ENCODE results near the gene EGLN2.
"Not testable (repeated sequence)": the region's sequence is repeated elsewhere in the genome, so short reads cannot be mapped to it uniquely, and the experiment has no call there.

Gene EGLN2

GRCh38 chr19:40802300-40803169, 3.5 kb downstream of the EGLN2 start:
- no peak for DNase-seq (ENCODE audit: low read depth)

DNA sequence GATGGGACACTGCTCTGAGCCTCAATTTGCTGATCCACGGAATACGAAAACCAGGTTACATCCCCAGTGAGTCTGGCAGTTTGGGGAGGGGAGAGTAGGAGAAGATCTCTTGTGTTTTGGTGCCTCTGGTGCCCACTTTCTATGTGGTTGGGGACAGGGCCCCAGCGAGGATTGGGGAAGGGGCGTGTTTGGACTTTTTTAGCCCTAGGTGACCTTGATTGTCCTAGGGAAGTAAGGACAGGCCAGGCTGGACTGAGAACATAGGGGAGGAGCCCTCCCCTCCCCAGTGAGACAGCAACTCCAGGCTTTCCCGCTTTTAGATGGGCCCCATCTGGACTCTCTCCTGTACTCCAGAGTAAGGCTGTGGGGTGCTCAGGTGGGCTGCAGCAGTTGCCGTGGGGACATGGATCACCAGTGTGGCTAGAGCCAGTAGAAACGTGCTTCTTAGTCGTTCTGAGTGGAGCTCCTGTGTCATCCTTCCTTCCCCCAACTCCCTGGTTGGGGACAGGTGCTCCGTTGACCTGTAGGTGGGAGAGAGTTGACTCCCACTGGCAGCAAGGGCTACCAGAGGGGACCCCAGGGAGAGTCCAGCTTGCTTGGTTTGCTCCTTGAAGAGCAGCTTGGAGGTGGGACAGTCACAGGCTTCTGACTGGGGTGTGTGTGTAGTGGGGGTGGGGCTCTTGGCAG, 4.3 kb downstream of the EGLN2 start:
- DNase-seq (ENCODE audit: low read depth), result no peak

GRCh38 chr19:40803857-40804782, 5.1 kb downstream of the EGLN2 start:
- DNase-seq (ENCODE audit: low read depth), result no peak

GRCh38 chr19:40804783-40805242, 5.8 kb downstream of the EGLN2 start:
- DNase-seq (ENCODE audit: low read depth), result no peak

GRCh38 chr19:40805258-40805868, 6.4 kb downstream of the EGLN2 start:
- DNase-seq (ENCODE audit: low read depth), result no peak

DNA sequence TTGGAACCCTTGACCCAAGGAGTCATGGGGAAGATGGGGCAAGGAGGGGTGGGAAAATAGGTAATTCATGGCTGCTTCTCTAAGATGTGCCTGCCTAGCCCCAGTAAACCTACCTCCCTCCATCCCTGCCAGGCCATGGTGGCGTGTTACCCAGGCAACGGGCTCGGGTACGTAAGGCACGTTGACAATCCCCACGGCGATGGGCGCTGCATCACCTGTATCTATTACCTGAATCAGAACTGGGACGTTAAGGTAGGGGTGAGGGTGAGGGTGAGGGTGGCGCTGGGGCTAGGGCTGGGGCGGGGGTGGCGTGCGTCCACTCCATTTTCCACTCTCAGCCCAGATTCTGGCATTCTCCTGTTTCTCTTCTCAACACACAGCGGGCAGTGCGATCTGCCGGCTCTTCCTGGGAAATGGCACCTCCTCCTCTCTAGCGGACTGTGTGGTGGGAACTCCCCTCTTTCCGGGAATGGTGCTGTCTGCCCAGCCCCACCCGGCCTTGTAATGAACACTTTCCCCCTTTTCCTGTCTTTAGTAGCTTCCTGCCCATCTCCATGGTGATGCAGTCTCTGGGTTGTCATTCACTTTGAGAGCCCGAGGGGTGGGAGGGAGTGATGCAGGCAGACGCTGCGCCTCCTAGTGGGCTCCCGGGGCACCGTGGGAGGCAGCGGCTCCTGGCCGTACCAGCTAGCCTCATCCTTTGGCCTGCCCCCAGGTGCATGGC, 7.6 kb downstream of the EGLN2 start:
- DNase-seq (ENCODE audit: low read depth), result peak; percentile 53

- no peak for DNase-seq (ENCODE audit: low read depth)
These were observed 8.4 kb downstream of the EGLN2 start for GRCh38 chr19:40807147-40808020.

DNA sequence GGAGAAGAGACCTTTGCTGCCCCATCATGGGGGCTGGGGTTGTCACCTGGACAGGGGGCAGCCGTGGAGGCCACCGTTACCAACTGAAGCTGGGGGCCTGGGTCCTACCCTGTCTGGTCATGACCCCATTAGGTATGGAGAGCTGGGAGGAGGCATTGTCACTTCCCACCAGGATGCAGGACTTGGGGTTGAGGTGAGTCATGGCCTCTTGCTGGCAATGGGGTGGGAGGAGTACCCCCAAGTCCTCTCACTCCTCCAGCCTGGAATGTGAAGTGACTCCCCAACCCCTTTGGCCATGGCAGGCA, 9.0 kb downstream of the EGLN2 start:
- no peak for DNase-seq (ENCODE audit: low read depth)

DNA sequence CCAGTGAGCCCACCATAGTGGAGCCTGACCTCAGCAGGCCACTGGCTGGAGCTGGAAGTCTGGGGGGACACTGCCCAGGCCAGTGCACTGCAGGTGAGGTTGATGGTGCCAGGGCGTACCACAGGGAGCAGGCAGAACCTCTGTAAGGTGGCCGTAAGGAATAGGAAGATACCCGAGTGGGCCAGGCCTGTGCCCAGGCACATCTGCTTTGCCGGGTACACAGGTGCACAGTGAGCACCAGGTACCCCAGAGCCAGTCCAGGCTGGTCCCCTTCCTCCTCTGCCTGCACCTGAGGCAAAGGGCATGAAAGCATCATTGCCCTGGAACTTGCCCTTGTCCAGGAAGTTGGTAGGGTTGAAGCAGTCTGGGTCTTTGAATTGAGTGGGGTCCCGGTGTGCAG, 9.5 kb downstream of the EGLN2 start:
- no peak for DNase-seq (ENCODE audit: low read depth)

- DNase-seq (ENCODE audit: low read depth), result no peak
These were observed 10.5 kb downstream of the EGLN2 start for GRCh38 chr19:40809358-40810086.

GRCh38 chr19:40810160-40810559, 11.2 kb downstream of the EGLN2 start:
- no peak for DNase-seq (ENCODE audit: low read depth)

GRCh38 chr19:40810649-40811408, 11.8 kb downstream of the EGLN2 start:
- peak; percentile 70 for DNase-seq (ENCODE audit: low read depth)

DNA sequence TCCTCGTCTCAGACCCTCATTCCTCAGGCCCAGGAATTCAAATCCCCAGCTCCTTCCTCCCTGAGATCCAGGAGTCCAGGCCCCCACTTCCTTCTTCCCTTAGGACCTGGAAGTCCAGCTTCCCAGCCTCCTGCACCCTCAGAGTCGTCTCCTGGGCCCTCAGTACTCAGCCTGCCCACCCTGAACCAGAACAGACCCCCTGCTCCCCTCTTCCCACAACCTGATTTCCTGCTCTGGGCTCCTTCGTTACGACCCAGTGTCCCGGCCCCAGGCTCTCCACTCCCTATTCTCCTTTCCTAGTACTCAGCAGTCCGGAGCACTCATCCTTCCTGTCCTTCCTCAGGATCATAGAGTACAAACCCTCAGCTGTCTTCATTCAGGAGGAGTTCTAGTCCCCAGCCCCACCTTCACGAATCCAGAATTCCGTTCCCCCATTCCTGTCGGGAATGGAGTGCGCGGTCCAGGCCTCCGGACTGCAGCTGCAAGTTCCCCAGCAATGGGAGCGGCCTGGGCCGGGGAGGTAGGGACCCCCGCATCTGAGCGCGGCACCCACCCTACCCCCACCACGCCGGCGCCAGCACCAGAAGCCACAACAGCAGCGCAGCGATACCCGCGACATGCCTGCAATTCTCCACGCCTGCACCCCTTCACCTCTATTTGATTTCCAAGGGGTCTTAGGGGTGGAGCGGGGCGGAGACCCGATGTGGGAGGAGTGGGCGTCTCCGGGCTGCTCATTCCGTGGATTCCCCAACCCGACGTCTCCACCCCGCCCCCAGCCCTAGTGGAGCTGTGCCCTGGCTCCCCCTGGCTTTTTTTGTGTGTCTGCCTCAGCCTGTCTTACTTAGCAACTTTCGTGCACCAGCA, 12.7 kb downstream of the EGLN2 start:
- no peak for DNase-seq (ENCODE audit: low read depth)

GRCh38 chr19:40812571-40812970, 13.6 kb downstream of the EGLN2 start:
- not testable (repeated sequence) for DNase-seq (ENCODE audit: low read depth)

DNA sequence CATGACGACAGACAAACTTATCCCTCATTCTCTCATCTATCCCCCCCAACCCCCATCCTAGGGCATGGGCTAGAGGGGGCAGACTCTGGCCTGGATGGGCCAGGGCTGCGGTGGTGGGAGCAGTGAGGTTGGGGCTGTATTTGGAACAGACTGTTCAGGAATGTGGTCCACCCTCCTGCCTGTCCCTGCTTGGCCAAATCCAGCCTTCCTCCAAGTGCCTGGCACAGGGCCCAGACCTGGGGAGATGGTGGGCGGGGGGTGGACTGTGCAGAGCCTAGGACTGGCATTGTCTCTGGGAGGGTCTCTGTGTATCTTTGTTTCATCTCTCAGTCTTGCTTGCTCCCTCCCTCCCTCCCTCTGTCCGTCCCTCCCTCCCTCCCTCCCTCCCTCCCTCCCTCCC, 14.2 kb downstream of the EGLN2 start:
- no peak for DNase-seq (ENCODE audit: low read depth)

- DNase-seq (ENCODE audit: low read depth), result no peak
These were observed 16.2 kb downstream of the EGLN2 start for GRCh38 chr19:40815223-40815622.

DNA sequence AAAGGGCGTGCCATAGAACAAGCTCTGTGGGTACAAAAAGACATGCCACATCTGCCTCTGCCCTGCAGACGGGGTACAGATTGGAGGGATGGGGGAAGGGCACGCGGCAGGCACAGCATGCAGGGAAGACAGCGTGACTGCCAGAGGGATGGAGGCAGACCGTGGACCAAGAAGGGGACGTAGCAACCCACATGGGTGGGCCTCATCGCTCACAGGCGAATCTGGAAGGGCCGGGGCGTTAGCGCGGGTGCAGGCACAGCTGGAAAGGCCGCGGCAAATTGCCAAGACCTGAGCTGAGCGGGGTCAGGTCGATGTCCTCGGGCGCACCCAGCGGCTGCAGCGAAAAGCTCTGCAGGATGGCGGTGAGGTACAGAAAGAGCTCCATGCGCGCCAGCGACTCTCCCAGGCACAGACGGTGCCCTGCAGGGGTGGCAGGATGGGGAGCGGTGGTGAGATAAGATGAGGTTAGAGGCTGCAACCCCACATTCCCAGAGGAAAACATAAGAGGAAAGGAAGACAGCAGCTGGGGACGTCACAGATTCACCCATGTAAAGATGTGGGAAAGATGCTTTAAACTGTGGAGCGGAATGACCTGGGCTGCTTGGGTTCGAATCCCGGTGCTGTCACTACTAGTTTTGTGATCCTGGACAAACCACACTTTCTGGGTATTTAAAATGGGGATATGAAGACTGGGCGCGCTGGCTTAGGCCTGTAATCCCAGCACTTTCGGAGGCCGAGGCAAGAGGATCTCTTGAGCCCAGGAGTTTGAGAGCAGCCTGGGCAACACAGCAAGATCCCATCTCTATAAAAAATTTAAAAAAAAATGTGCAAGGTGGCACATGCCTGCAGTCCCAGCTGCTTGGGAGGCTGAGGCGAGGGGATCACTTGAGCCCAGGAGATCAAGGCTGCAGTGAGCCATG, 19.7 kb downstream of the EGLN2 start:
- DNase-seq (ENCODE audit: low read depth), result not testable (repeated sequence)

Data from CMK (cell line).